Measurements from ENCODE around the gene DIP2C. TPM values are rescaled to one million over a fixed set of nuclear protein-coding genes. Genes with fewer than 3 reads are reported as not detected.

The DIP2C gene
- total RNA-seq, 1 experiment from 2014 or later: 11.4 TPM

- no peak overlapping the region for H3K4me3 Mint-ChIP-seq (ENCODE audit: unreplicated experiment)
- no peaks in the 10 kb centered on the region for H3K36me3 ChIP-seq (ENCODE audit: control insufficient read depth, insufficient read depth, low read length)
- peaks cover 5% of the 10 kb centered on the region for H3K36me3 Mint-ChIP-seq (ENCODE audit: insufficient read depth, unreplicated experiment)
- no peak for DNase-seq
- CTCF ChIA-PET: no interaction called here
- no peak overlapping the region for H3K4me3 ChIP-seq (ENCODE audit: low read depth, low read length)
- H3K9me3 Mint-ChIP-seq (ENCODE audit: unreplicated experiment): peaks cover 43% of the 10 kb centered on the region
- TF ChIP-seq, protein P1, sequence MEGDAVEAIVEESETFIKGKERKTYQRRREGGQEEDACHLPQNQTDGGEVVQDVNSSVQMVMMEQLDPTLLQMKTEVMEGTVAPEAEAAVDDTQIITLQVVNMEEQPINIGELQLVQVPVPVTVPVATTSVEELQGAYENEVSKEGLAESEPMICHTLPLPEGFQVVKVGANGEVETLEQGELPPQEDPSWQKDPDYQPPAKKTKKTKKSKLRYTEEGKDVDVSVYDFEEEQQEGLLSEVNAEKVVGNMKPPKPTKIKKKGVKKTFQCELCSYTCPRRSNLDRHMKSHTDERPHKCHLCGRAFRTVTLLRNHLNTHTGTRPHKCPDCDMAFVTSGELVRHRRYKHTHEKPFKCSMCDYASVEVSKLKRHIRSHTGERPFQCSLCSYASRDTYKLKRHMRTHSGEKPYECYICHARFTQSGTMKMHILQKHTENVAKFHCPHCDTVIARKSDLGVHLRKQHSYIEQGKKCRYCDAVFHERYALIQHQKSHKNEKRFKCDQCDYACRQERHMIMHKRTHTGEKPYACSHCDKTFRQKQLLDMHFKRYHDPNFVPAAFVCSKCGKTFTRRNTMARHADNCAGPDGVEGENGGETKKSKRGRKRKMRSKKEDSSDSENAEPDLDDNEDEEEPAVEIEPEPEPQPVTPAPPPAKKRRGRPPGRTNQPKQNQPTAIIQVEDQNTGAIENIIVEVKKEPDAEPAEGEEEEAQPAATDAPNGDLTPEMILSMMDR (IDR thresholded peaks at IDR 0.05; ENCODE audit: insufficient read depth in 1 of 2, low read depth in 1 of 2, low read length in 1 of 2, severe bottlenecking in 1 of 2, unreplicated experiment in 1 of 2): no peak
- H3K27me3 ChIP-seq (replicated peaks; ENCODE audit: control insufficient read depth, insufficient read depth, low read length): no peaks in the 10 kb centered on the region
- H3K4me1 Mint-ChIP-seq (ENCODE audit: low read depth, unreplicated experiment): peaks cover 7% of the 10 kb centered on the region
- H3K27me3 Mint-ChIP-seq (ENCODE audit: insufficient read depth, unreplicated experiment): no peaks in the 10 kb centered on the region
- BruUV-seq (replicated peaks): no TSS peak
- no peaks in the 10 kb centered on the region for H3K4me1 ChIP-seq
- intact Hi-C loops (cut with micrococcal nuclease; ENCODE audit: unreplicated experiment): no loop called here
- H3K9me3 ChIP-seq: peaks cover 18% of the 10 kb centered on the region
- H3K27ac Mint-ChIP-seq (ENCODE audit: unreplicated experiment): peak overlapping the region; percentile 30
- POLR2A ChIA-PET: no interaction called here
Measured at GRCh38 chr10:566241-566885, 123.1 kb downstream of the DIP2C start.

GRCh38 chr10:565676-566075, 123.8 kb downstream of the DIP2C start:
- Mint-ChIP-seq H3K27ac (ENCODE audit: unreplicated experiment) (no peak overlapping the region), H3K4me3 (ENCODE audit: unreplicated experiment) (no peak overlapping the region), H3K36me3 (ENCODE audit: insufficient read depth, unreplicated experiment) (peaks cover 5% of the 10 kb centered on the region), H3K27me3 (ENCODE audit: insufficient read depth, unreplicated experiment) (no peaks in the 10 kb centered on the region), H3K9me3 (ENCODE audit: unreplicated experiment) (peaks cover 41% of the 10 kb centered on the region), H3K4me1 (ENCODE audit: low read depth, unreplicated experiment) (peaks cover 13% of the 10 kb centered on the region)
- Histone ChIP-seq H3K9me3 (peaks cover 18% of the 10 kb centered on the region), H3K4me1 (peaks cover 5% of the 10 kb centered on the region), H3K36me3 (ENCODE audit: control insufficient read depth, insufficient read depth, low read length) (no peaks in the 10 kb centered on the region), H3K4me3 (ENCODE audit: low read depth, low read length) (no peak overlapping the region), H3K27me3 (replicated peaks; ENCODE audit: control insufficient read depth, insufficient read depth, low read length) (no peaks in the 10 kb centered on the region)
- ChIA-PET POLR2A (no interaction called here), CTCF (interaction anchor here (0.8 kb wide), 1 partner anchor 9 kb away, joined by 5 read pairs; no protein-coding TSS in a partner anchor)
- BruUV-seq (replicated peaks): no TSS peak
- TF ChIP-seq, protein P1 (IDR thresholded peaks at IDR 0.05; ENCODE audit: insufficient read depth in 1 of 2, low read depth in 1 of 2, low read length in 1 of 2, severe bottlenecking in 1 of 2, unreplicated experiment in 1 of 2): no peak
- DNase-seq: no peak
- intact Hi-C loops (cut with micrococcal nuclease; ENCODE audit: unreplicated experiment): no loop called here

- H3K4me3 ChIP-seq (ENCODE audit: low read depth, low read length): no peak overlapping the region
- Mint-ChIP-seq H3K27ac (ENCODE audit: unreplicated experiment) (no peak overlapping the region), H3K36me3 (ENCODE audit: insufficient read depth, unreplicated experiment) (peaks cover 5% of the 10 kb centered on the region), H3K9me3 (ENCODE audit: unreplicated experiment) (peaks cover 36% of the 10 kb centered on the region), H3K4me1 (ENCODE audit: low read depth, unreplicated experiment) (peaks cover 16% of the 10 kb centered on the region), H3K27me3 (ENCODE audit: insufficient read depth, unreplicated experiment) (no peaks in the 10 kb centered on the region), H3K4me3 (ENCODE audit: unreplicated experiment) (no peak overlapping the region)
- peaks cover 10% of the 10 kb centered on the region for H3K4me1 ChIP-seq
- CTCF ChIA-PET: interaction anchor here (0.8 kb wide), 1 partner anchor 10 kb away, joined by 5 read pairs; no protein-coding TSS in a partner anchor
- TF ChIP-seq, protein P1 (IDR thresholded peaks at IDR 0.05; ENCODE audit: insufficient read depth in 1 of 2, low read depth in 1 of 2, low read length in 1 of 2, severe bottlenecking in 1 of 2, unreplicated experiment in 1 of 2): no peak
- no peak for DNase-seq
- POLR2A ChIA-PET: no interaction called here
- intact Hi-C loops (cut with micrococcal nuclease; ENCODE audit: unreplicated experiment): no loop called here
- H3K9me3 ChIP-seq: peaks cover 17% of the 10 kb centered on the region
- H3K27me3 ChIP-seq (replicated peaks; ENCODE audit: control insufficient read depth, insufficient read depth, low read length): no peaks in the 10 kb centered on the region
- BruUV-seq (replicated peaks): no TSS peak
- H3K36me3 ChIP-seq (ENCODE audit: control insufficient read depth, insufficient read depth, low read length): no peaks in the 10 kb centered on the region
Measured at GRCh38 chr10:565146-565545, 124.3 kb downstream of the DIP2C start.
